NCI-H1694 (cell line): ENCODE data around the gene ABCA4.

Source experiments
- DNase-seq: peaks from one replicate; lab custom pipeline; 2025; lab: John Stamatoyannopoulos, UW

Gene ABCA4

DNA sequence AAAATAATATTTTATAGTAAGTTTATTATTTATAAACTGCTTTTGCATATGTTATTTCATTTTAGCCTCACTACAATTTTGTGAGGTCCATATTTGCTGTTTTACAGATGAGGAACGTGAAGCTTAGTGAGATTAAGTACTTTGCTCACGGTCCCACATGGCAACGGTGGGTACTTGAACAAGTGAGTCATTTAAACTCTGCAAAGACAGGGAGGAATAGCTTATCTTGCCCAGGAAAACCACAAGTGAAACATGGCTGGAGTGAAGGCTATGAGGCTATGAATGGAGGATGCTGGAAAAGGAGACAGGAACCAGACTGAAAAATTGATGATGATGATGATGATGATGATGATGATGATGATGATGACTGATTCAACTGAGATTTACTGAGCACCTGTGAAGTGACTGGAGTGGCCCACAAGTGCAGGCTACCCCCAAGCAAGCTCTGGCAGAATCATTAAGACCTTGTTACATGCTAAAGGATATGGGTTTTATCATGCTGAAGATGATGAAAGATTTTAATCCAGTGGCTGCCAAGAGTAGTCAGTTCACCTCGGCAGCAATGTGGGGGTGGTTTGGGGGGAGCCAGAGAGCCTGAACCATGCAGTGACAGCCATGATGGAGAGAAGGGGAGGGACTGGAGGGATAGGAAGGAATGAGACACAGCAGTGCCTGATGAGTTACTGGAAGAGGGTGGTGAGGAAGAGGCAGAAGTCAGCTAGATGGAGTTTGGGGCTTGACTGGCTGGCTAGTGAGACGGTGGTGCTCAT is 1.4 kb upstream of the ABCA4 start:
- DNase-seq, result no peak

DNA sequence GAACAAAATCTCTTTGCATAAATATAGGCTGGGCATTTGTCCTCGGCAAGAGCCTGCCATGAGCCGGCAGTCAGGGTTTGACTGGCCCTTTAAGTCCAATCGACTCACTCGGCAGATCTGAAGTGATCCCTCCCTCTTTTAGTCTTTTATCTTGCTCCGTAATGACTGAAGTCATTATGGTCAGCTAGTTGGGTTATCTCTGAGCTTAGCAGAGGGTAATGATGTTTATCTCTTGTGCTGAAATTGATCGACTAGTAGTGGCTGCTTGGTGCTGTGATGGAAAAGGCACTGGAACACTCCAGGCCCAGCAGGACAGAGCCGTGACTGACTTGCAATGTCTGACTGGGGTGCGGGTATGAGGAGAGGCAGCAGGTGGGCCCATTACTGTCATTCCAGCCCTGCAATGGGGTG is 468 bp upstream of the ABCA4 start:
- no peak for DNase-seq

DNA sequence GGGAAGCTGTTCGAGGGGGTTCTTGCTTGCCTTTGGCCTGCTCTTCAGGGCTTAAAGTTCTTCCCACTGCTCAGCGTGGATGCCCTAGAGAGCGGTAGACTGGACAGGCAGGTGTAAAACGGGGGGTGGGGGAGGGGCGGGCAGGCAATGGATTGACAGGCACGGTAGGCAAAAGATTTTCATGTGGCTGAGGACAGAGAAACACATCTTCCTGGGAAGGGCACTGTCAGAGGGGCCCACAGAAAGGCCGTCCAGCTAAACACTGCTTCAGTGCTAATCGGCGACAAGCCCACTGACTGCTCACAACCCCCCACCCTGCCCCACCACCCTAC is 412 bp downstream of the ABCA4 start:
- no peak for DNase-seq

DNA sequence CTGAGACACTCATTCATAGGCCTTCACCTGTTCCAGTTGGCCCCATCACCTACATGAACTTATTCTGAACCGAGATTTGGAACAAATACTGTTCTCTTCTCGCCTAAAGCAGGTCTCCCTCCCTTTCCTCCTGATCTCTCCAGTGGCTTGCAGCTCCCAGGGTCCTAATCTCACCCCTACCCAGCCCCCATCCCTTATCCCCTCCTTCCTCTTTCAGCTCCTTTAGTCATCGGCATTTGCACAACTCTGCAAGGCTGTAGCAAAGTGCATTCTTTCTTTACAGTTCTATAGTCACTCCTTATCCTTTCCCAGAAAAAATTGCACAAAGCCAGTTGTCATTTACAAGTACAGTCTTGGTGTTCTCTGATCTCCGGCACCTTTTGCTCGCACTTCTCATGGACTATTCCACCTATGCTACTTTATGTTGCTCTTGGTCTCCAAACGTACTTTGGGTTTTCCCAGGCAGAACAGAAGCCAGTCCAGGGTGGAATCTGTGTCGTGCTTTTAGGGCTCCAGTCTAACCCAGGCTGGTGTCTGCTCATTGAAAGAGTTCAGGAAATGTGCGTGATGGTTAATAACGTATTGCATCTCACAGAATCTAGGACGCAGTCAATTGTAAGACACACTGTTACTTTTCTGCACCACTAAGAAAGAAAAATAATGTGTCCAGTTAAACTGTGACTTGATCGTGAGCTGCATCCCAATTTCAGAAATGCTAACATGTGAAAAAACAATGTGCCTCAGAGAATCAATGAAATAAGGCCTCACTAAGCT is 965 bp downstream of the ABCA4 start:
- DNase-seq, result no peak

DNA sequence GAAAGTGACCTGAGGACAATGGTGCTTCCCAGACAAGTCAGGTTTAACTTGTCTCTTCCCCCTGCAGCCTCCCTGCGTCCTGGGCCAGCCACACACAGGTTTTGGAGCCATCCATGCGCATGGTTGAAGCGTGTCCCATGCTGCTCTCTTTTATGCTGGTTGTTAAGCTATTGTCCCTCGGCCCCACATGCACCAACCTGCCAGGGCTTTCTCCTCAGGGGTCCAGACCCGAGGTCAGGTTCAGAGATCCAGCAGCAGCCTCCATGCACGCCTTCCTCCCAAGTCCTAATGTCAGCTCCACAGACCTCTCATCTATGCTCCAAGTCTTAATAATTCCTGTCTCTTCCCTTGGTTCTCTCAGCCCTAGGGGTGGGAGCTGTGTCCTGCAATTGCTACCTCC is 1.6 kb downstream of the ABCA4 start:
- no peak for DNase-seq

DNA sequence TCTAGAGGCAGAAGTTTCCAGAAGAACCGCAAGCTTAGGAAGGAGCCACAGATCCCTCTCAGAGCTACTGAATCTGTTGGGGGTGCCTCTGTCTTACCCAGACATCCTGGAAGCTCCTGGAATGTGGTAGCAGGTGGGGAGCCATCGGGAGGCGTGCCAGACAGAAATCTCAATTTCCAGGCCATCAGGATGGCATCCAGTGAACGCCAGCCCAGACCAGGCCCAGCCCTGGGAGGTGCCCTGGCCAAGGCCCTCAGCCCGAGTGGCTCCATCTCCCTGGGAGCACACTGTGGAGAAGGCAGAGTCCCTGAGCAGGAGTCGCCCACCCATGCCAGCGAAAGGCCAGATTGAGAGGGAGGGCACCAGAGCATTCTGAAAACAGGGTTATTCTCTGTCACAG is 2.5 kb downstream of the ABCA4 start:
- DNase-seq, result no peak

DNA sequence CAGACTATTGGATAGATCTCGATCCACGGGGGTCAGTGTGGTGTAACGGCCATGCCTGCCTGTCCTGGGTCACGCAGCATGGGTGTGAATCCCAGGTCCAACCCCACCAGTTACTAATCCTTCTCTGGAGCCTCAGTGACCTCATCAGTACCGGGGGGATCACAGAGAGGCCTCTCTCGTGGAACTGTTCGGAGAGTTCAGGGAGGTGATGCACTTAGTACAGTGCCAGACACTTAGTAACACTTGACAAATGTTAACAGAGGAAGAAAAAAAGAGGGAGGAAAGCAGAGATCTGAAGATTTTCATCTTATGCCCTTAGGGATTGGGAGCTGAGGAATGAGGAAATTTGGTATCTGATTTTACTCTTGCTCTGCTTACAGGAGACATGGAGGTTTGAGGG is 2.9 kb downstream of the ABCA4 start:
- DNase-seq, result no peak

DNA sequence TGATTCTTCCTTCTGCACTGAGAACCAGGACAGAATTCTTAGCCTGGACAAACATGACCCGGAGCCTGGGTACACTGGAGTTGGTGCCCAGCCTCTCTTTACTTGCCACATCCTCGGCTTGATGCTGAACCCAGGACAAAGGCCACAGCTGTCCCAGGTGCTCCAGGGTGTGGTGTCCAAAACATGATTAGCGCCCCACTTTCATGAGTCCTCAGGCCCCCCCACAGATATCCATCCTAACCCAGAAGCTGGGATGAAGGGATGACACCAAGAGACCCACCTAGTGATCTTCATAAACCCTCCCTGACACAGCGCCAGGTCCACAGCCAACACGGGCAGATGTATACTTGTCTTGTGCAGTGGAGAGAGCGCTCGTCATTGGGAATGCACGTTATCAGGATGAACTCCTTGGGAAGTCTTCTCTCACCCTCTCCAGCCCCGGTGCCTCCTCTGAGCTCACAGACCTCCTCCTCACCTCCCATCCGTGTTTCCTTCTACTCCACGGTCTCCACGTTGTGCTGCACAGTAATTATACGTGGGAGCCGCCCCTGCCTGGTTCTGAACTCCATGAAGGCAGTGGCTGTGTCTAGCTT is 3.6 kb downstream of the ABCA4 start:
- no peak for DNase-seq

DNA sequence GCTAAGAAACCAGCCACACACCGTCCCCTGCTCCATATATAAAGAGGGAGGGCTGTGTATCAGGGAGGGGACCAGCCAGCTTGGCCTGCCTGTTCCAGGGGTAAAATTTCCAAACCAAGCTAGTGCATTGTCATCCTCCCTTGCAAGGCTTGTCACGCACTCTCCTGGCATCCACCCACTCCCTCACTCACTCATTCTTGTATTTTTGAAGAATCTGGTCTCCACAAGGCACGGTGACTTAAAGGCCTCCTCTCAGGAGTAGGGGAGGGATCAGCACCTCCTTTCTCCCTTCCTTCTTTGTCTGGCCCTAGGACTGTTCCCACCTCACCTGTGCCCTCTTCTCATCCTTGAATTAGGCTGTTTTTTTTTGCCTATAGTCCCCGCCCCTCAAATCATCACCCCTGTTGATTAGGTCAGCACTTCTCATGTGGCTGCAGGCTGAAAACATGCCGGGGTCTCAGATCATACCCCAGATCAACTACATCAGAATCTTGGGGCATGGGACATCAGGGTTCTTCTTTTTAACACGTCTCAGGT is 5.0 kb downstream of the ABCA4 start:
- DNase-seq, result no peak

DNA sequence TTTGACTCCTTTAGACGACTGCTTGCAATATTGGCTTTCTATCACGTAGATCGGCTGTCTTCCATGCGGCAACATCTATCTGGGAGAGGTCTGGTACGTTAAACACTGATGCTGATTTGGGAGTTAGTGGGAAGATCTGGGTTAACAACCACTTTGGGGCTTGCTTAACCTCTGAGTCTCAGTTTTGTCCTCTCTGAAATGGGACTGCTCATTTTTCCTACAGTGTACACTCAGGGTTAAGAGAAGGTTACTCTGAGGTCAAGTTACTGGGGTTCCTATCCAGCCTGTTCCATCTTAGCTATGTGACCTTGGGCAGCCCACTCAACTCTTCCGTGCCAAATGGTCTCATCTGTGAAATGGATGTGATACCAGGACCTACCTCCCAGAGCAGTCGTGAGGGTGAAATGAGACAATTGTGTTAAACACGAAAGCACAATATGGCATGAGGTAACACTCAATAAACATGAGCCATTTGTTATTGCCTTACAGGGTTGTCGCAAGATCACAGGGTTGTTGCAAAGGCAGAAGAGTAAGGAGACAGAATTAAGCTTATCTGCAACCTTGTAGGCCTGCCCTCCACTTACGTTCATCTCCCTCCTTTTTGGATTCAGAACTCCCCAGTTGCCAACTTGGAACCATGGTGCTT is 5.6 kb downstream of the ABCA4 start:
- no peak for DNase-seq

DNA sequence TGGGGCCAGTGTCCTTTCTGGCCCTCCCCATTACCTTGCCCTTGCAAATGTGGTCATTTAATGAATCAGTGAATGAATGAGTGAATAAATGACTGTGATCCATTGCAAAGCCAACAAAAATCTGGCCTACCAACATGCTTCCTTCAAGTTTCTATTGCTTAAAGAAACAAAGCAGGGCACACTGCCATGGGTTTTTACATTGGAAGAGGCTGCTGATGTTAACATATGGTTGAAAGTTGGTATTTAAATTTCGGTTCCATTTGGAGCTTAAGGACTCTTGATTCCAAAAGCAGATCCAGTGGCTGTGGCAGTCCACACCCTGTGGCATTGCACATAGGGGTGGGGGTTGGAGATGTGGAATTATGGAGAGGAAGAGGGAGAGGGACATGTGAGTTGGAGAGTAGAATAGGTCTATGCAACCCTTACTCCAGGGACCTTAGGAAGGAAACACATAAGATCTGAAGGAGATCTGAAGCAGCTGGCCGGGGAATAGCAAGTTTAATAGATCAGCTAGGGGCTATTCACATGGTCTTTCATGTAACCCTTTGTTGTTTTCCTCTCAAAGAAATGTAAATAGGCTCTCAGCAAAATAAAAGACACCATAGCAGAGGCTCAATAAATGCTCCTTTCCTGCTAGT is 7.2 kb downstream of the ABCA4 start:
- no peak for DNase-seq

DNA sequence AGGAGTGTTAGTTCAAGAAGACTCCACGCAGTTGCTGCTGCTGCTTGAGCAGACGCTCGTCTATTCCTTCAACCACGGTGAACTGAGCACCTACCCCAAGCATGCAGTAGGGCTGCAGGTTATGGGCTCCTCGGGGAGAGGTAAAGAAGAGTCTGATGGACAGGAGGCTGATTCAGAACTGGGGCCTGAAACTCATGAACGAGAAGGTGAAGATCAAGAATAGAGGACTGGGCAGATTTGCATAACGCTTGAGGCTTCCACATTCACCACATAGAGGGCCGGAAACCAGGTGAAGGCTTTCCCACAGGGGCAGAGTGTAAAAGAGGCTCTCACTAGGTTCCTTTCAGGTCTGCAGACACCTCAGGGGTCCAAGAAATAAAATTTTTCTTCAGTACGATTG is 9.1 kb downstream of the ABCA4 start:
- DNase-seq, result no peak

DNA sequence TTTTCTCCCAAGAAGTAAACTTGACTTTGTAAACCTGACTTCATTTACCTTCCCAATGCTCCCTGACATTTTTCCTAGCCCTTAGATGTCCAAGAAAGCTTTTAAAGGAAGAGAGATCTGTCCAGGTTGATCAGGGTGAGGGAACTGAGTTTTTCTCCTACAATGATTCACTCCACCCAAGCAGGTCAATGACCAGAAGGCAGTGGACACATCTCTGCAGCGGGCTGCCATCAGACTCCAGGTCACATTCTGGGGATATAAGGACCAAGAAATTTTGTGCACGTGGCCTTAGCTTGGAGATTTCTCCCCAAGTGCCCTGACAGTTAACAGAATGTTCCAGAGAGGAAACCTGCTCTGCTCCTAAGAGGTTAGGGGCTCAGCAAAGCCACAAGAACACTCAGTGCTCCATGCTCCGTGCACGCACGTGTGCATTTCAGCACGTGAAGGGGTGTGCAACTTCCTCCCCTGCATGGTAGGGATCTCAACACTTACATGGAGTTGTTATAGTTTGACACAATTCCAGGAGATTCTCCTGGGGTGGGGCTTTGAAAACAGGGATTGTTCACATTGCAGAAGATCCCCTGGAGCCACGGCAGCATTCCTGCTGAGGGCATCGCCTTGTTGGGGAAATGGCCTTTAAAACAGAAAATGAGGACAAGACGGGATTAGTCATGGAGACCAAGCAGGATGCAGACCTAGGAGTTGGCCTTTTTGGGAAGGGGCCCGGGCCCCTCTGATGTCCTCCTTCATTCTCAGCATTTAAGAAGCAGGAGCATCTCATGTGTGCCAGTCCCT is 9.8 kb downstream of the ABCA4 start:
- no peak for DNase-seq

DNA sequence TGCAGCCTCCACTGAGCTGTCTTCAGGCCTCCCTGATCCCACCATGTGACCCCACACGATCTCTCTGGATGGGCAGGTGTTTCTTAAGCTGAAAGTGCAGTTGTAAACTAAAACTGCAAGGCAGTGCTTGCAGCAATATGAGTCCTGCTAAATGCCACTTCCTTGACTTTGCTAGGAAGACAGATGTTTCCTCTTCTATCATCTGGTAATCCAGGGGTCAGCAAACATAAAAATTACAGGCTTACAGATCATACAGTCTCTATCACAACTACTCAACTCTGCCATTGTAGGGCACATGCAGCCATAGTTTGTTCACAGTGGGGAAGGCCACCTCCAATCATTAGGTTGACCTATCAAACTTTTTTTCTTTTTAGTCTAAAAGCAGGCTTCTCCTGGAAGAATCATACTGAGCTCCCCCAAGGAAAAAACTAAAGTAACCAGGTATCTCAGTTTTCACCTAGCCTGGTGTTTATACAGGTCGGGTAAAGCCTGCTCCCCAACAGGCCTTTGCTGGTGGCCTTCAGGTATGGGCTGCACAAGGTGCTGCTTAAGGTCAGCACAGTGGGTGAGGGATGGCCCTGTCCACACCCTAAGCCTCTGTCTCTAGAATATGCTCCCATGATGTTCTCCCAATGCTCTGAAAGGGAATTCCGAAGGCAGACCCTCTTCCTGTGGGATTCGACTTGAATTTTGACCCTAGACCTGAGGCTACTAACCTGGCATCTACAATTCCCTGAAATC is 10.8 kb downstream of the ABCA4 start:
- no peak for DNase-seq

DNA sequence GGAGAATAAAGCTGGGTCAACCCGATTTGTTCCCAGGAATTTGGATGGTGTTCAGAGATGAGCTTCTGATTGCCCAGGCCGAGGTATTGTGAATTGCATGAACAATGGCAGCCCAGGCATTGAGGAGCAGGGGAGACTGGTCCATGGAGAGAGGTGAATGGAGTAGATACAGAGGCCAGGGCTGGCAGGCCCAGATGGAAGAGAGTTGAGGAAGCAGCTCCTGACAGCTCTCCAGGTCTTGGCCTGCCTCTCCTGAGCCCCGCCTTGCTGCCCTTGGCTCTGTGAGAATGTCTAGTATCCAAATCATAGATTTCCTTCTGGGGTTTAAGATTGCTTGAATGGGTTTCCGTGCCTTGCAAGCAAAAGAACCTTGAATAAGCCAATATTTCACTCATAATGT is 11.5 kb downstream of the ABCA4 start:
- no peak for DNase-seq

DNA sequence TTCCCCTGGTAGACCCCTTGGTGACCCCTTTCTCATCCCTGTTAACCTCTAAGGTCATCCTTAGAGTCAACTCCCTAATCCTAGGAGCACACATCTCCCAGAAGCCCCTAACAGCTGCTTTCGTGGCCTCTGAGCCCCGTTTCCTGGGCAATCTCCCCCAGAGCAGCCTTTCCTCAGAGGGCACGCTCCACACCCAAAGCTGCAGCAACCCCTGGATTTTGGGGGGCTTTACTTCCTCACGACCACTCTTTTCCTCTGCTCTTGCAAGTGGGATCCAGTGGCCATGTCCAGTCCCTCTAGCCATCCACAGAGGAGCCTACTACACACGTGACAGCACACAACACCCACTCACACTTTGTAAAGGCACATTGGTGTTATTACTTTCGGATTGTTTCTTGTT is 13.8 kb downstream of the ABCA4 start:
- no peak for DNase-seq

DNA sequence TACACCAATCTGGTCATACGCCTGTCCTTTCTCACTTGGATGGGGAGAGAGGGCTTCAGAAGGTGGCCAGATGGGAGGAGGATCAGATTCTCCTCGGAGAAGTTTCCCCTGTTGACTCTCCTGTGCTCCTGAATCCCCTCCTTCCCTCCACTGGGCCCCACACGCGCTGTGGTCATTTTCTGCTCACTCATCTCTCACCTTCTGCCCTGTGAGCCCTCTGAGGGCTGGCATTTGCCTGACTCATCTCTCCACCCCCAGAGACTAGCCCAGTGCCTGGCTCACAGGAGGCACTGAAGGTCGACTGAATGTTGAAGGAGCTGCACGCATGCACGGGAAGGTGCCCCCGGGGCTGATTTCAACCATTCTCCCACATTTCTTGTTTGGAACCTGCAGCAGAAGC is 14.2 kb downstream of the ABCA4 start:
- DNase-seq, result no peak

DNA sequence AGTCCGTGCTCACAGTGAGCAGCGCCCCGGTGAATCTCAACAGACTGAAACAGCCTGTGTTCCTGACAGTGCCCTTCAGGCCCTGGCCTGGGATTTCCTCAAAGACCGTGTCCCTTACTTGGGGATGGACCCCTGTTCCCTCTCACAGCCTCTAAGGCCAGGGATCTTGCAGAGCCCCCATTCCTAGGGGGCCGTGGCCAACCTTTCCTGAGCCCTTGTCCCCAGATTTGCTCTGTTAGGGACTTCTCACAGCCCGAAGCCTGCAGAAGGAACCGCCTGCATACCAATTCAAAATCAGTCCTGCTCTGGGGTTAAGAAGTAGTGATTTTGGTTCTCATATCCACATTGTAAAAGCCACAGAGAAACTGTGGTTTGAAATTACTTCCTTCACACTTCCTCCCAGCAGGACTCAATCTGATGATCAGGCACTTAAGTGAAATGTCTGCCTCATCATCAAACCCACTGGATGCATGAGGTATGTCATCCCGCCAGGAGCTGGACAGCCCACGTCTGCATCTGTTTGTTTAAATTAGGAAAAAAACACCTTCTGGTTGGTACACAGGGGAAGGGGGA is 14.9 kb downstream of the ABCA4 start:
- DNase-seq, result no peak

DNA sequence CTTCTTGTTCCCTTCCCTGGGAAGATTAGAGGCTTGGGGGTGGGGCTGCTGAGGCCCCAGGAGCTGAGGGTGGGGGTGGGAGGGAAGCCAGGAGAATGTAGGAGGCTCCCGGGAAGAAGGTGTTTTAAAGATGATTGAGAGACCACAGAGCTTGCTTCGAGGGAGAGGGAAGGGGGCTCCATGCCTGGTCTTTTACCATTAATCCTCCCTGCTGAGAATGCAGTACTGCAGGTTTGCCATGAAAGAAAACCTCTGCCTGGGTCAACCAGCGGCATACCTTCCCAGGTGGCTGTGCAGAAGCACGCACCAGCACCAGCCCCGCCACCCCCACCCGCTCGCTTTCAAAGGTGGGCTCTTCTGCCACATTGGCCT is 15.4 kb downstream of the ABCA4 start:
- no peak for DNase-seq
